ENCODE data around the gene PTGER3. TPM values are rescaled to one million over a fixed set of nuclear protein-coding genes. Genes with fewer than 3 reads are reported as not detected.

The PTGER3 gene
- total RNA-seq, 1 donor from 2014 or later: 0.64 TPM

DNA sequence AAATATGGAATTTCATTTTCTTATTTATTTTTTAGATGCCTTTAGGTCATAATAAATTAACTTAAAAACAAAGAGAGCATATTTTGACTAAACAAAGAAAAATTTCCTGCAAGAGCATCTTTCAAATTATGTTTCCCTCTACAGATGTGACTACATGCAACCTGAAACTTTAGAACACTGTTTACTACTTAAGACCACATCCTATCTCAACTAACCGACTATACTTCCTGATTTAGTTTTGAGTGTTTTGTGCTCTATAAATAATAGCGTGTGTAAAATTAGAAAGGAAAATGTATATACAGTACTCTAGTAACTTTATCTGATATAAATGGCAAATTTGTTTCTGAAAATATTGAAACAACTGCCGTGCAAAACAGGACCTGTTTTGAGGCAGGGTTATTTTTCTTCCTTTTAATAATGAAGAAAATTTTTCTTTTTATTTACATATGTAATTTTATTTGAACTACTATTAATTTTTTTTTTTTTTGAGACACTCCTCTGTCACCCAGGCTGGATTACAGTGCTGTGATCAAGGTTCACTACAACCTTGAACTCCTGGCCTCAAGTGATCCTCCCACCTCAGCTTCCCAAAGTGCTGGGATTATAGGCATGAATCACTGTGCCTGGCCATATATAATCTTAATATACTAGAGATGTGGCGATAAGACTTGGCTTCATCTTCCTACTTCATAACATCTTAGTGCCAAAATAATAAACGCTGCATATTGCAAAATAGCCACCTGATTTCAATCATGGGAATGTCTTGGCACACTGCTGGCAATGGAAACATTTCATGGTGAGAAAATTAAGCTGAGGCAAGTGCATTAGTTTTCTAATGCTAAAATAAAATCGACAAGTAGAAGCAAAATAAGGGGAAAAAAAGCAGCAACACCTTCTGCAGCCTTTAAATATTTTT lies 21.0 kb upstream of the PTGER3 start:
- peaks cover 90% of the 10 kb centered on the region for H3K36me3 ChIP-seq (ENCODE audit: insufficient read depth, low read length)
- no peak for FAIRE-seq

DNA sequence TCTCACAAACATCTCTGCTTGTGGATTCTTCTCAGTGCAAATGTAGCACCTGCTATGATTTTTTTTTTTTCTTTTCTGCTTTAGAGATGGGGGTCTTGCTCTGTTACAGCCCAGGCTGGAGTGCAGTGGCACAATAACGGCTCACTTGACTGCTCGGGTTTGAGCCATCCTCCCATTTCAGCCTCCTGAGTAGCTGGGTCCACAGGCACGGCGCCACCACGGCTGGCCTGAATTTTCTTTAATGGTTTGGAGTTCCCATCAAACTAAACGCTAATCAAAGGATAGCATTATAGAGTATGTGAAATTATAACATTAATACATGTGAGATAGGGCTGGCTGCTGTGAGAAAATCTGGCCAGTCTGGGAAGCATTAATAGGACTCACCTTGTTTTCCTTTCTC lies 7.2 kb upstream of the PTGER3 start:
- Mint-ChIP-seq H3K9me3 (ENCODE audit: unreplicated experiment) (no peaks in the 10 kb centered on the region), H3K4me1 (ENCODE audit: low read depth, unreplicated experiment) (peaks cover 8% of the 10 kb centered on the region), H3K36me3 (ENCODE audit: low read depth, unreplicated experiment) (peaks cover 2% of the 10 kb centered on the region), H3K27me3 (ENCODE audit: low read depth, unreplicated experiment) (no peaks in the 10 kb centered on the region), H3K27ac (ENCODE audit: unreplicated experiment) (no peak overlapping the region), H3K4me3 (ENCODE audit: unreplicated experiment) (no peak overlapping the region)
- H3K79me2 ChIP-seq (ENCODE audit: insufficient read depth, low read length): no peaks in the 10 kb centered on the region
- no peaks in the 10 kb centered on the region for H3K9me3 ChIP-seq (ENCODE audit: insufficient read depth, low read depth, low read length)
- H3K36me3 ChIP-seq (ENCODE audit: insufficient read depth, low read length): peaks cover 10% of the 10 kb centered on the region
- DNase-seq (ENCODE audit: low read depth) (no peak), FAIRE-seq (no peak)
- no peak overlapping the region for H3K4me2 ChIP-seq (ENCODE audit: low read length)
- no peak overlapping the region for H3K4me3 ChIP-seq (ENCODE audit: insufficient read depth, low read depth, low read length)
- no peak overlapping the region for H3K27ac ChIP-seq (ENCODE audit: low read depth, low read length)
- no peak overlapping the region for H3K9ac ChIP-seq (ENCODE audit: low read length)
- TF ChIP-seq, protein P1, sequence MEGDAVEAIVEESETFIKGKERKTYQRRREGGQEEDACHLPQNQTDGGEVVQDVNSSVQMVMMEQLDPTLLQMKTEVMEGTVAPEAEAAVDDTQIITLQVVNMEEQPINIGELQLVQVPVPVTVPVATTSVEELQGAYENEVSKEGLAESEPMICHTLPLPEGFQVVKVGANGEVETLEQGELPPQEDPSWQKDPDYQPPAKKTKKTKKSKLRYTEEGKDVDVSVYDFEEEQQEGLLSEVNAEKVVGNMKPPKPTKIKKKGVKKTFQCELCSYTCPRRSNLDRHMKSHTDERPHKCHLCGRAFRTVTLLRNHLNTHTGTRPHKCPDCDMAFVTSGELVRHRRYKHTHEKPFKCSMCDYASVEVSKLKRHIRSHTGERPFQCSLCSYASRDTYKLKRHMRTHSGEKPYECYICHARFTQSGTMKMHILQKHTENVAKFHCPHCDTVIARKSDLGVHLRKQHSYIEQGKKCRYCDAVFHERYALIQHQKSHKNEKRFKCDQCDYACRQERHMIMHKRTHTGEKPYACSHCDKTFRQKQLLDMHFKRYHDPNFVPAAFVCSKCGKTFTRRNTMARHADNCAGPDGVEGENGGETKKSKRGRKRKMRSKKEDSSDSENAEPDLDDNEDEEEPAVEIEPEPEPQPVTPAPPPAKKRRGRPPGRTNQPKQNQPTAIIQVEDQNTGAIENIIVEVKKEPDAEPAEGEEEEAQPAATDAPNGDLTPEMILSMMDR (IDR thresholded peaks at IDR 0.05; ENCODE audit: insufficient read depth, low read depth, low read length): no peak
- peaks cover 3% of the 10 kb centered on the region for H3K27me3 ChIP-seq (ENCODE audit: insufficient read depth, low read length)
- H4K20me1 ChIP-seq (ENCODE audit: insufficient read depth, low read length): peaks cover 14% of the 10 kb centered on the region
- H3K4me1 ChIP-seq (ENCODE audit: insufficient read depth, low read length): no peaks in the 10 kb centered on the region
- H2AFZ ChIP-seq (ENCODE audit: low read depth, low read length): no peak overlapping the region

More for the DNA sequence above, 21.0 kb upstream of the PTGER3 start:
- Histone ChIP-seq H3K4me1 (ENCODE audit: insufficient read depth, low read length) (no peaks in the 10 kb centered on the region), H3K27me3 (ENCODE audit: insufficient read depth, low read length) (no peaks in the 10 kb centered on the region), H3K27ac (ENCODE audit: low read depth, low read length) (no peak overlapping the region), H3K9ac (ENCODE audit: low read length) (no peak overlapping the region), H3K4me3 (ENCODE audit: insufficient read depth, low read depth, low read length) (no peak overlapping the region), H3K79me2 (ENCODE audit: insufficient read depth, low read length) (peaks cover 27% of the 10 kb centered on the region), H4K20me1 (ENCODE audit: insufficient read depth, low read length) (peaks cover 38% of the 10 kb centered on the region), H3K4me2 (ENCODE audit: low read length) (no peak overlapping the region), H2AFZ (ENCODE audit: low read depth, low read length) (no peak overlapping the region), H3K9me3 (ENCODE audit: insufficient read depth, low read depth, low read length) (no peaks in the 10 kb centered on the region)
- Mint-ChIP-seq H3K27me3 (ENCODE audit: low read depth, unreplicated experiment) (no peaks in the 10 kb centered on the region), H3K27ac (ENCODE audit: unreplicated experiment) (no peak overlapping the region), H3K4me1 (ENCODE audit: low read depth, unreplicated experiment) (no peaks in the 10 kb centered on the region), H3K9me3 (ENCODE audit: unreplicated experiment) (no peaks in the 10 kb centered on the region), H3K36me3 (ENCODE audit: low read depth, unreplicated experiment) (peaks cover 6% of the 10 kb centered on the region), H3K4me3 (ENCODE audit: unreplicated experiment) (no peak overlapping the region)
- TF ChIP-seq EZH2 (IDR thresholded peaks at IDR 0.05; ENCODE audit: insufficient read depth, low read length): no peak
- TF ChIP-seq, protein P1 (IDR thresholded peaks at IDR 0.05; ENCODE audit: insufficient read depth, low read depth, low read length): no peak
- DNase-seq (ENCODE audit: low read depth): no peak

DNA sequence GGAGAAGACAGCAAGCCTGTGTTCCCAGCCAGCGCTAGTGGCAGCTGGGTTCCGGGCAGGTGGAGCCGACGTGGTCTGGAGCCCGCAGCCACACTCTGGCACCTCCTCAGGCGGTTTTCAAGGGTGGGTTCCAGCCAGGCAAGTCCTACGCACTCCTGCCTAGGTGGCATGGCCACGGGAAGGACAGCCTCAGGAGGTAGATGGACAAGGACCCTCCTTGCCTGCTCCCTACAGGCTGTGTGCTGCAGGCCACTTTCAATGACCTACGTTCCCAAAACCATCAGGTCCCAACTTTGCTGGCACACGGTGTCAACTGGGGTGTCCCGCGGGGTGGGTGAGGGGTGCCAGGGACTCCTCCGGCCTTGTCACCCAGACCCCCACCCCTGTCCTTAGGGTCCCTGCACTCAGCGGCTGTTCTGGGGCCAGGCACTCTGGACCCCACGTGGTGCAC lies 6.7 kb upstream of the PTGER3 start:
- Histone ChIP-seq H3K27ac (ENCODE audit: low read depth, low read length) (no peak overlapping the region), H4K20me1 (ENCODE audit: insufficient read depth, low read length) (peaks cover 12% of the 10 kb centered on the region), H3K4me2 (ENCODE audit: low read length) (no peak overlapping the region), H3K4me1 (ENCODE audit: insufficient read depth, low read length) (no peaks in the 10 kb centered on the region), H3K27me3 (ENCODE audit: insufficient read depth, low read length) (peaks cover 4% of the 10 kb centered on the region), H3K79me2 (ENCODE audit: insufficient read depth, low read length) (no peaks in the 10 kb centered on the region), H3K36me3 (ENCODE audit: insufficient read depth, low read length) (peaks cover 7% of the 10 kb centered on the region), H3K4me3 (ENCODE audit: insufficient read depth, low read depth, low read length) (no peak overlapping the region), H3K9ac (ENCODE audit: low read length) (no peak overlapping the region), H2AFZ (ENCODE audit: low read depth, low read length) (no peak overlapping the region), H3K9me3 (ENCODE audit: insufficient read depth, low read depth, low read length) (no peaks in the 10 kb centered on the region)
- peaks cover under 1% of the 10 kb centered on the region for H3K36me3 Mint-ChIP-seq (ENCODE audit: low read depth, unreplicated experiment)
- peaks cover 8% of the 10 kb centered on the region for H3K4me1 Mint-ChIP-seq (ENCODE audit: low read depth, unreplicated experiment)
- no peak for DNase-seq (ENCODE audit: low read depth)
- no peaks in the 10 kb centered on the region for H3K27me3 Mint-ChIP-seq (ENCODE audit: low read depth, unreplicated experiment)
- FAIRE-seq: no peak
- TF ChIP-seq, protein P1 (IDR thresholded peaks at IDR 0.05; ENCODE audit: insufficient read depth, low read depth, low read length): no peak
- TF ChIP-seq EZH2 (IDR thresholded peaks at IDR 0.05; ENCODE audit: insufficient read depth, low read length): no peak
- no peak overlapping the region for H3K4me3 Mint-ChIP-seq (ENCODE audit: unreplicated experiment)
- H3K9me3 Mint-ChIP-seq (ENCODE audit: unreplicated experiment): no peaks in the 10 kb centered on the region
- no peak overlapping the region for H3K27ac Mint-ChIP-seq (ENCODE audit: unreplicated experiment)
